ENCODE measurements around the gene TFF2.

TFF2 gene

GRCh38 chr21:42346866-42347600 lies 3.8 kb downstream of the TFF2 start:
- no peak for TF ChIP-seq ZFP3 (CRISPR knock-in tag; IDR thresholded peaks at IDR 0.05)
- TF ChIP-seq ZC3H10 (CRISPR knock-in tag; IDR thresholded peaks at IDR 0.05) = no peak
- TF ChIP-seq CSRNP3 (CRISPR knock-in tag; IDR thresholded peaks at IDR 0.05) = no peak
- TF ChIP-seq ZFP30 (CRISPR knock-in tag; IDR thresholded peaks at IDR 0.05) = no peak
- no peak for ATAC-seq

GRCh38 chr21:42346441-42346840 lies 4.4 kb downstream of the TFF2 start:
- no peak for TF ChIP-seq CSDC2 (CRISPR knock-in tag; IDR thresholded peaks at IDR 0.05)

GRCh38 chr21:42344631-42345030 lies 6.2 kb downstream of the TFF2 start:
- TF ChIP-seq TSHZ2 (CRISPR knock-in tag; IDR thresholded peaks at IDR 0.05) (no peak), BACH2 (CRISPR knock-in tag; IDR thresholded peaks at IDR 0.05; ENCODE audit: borderline replicate concordance) (no peak), POU6F1 (CRISPR knock-in tag; IDR thresholded peaks at IDR 0.05; ENCODE audit: borderline replicate concordance, low read depth) (no peak), SNAI2 (CRISPR knock-in tag; IDR thresholded peaks at IDR 0.05) (no peak), ISL1 (CRISPR knock-in tag; IDR thresholded peaks at IDR 0.05) (no peak), CREB5 (CRISPR knock-in tag; IDR thresholded peaks at IDR 0.05; ENCODE audit: low read depth) (no peak), CSDC2 (CRISPR knock-in tag; IDR thresholded peaks at IDR 0.05) (no peak), ESRRG (CRISPR knock-in tag; IDR thresholded peaks at IDR 0.05) (no peak), ARNTL (CRISPR knock-in tag; IDR thresholded peaks at IDR 0.05; ENCODE audit: borderline replicate concordance, low read depth) (no peak), ZC3H10 (CRISPR knock-in tag; IDR thresholded peaks at IDR 0.05) (no peak), OSR1 (CRISPR knock-in tag; IDR thresholded peaks at IDR 0.05) (no peak), ZNF565 (CRISPR knock-in tag; conservative IDR thresholded peaks at IDR 0.05; ENCODE audit: low read depth) (no peak)
- no peak for ATAC-seq

More at GRCh38 chr21:42346441-42346840, 4.4 kb downstream of the TFF2 start:
- no peak for ATAC-seq

GRCh38 chr21:42343963-42344510 lies 6.8 kb downstream of the TFF2 start:
- no peak for ATAC-seq
- TF ChIP-seq ZFP3 (CRISPR knock-in tag; IDR thresholded peaks at IDR 0.05) = no peak
- TF ChIP-seq ISL1 (CRISPR knock-in tag; IDR thresholded peaks at IDR 0.05) = no peak
- TF ChIP-seq GLIS3 (CRISPR knock-in tag; IDR thresholded peaks at IDR 0.05) = no peak
- TF ChIP-seq ESRRG (CRISPR knock-in tag; IDR thresholded peaks at IDR 0.05) = no peak
- no peak for TF ChIP-seq TCF4 (CRISPR knock-in tag; IDR thresholded peaks at IDR 0.05; ENCODE audit: borderline replicate concordance)
- TF ChIP-seq ZNF565 (CRISPR knock-in tag; conservative IDR thresholded peaks at IDR 0.05; ENCODE audit: low read depth) = no peak
- TF ChIP-seq TOX (CRISPR knock-in tag; IDR thresholded peaks at IDR 0.05; ENCODE audit: borderline replicate concordance) = no peak
- TF ChIP-seq PATZ1 (CRISPR knock-in tag; IDR thresholded peaks at IDR 0.05; ENCODE audit: borderline replicate concordance) = no peak
- TF ChIP-seq PPARA (CRISPR knock-in tag; IDR thresholded peaks at IDR 0.05; ENCODE audit: borderline replicate concordance) = no peak

Data from SK-N-SH treated with all-trans-retinoic acid at 6 μM for 48 hours (cell line).